Liver (tissue), 3 donors: ENCODE measurements around the gene CCDC86.

Source experiments
- ATF3 ChIP-seq: IDR thresholded peaks from 2 replicates; pipeline ENCODE4 v1.6.1; 2016; ENCODE audit warnings: antibody characterized with exemption
- CTCF ChIP-seq: fragments of 150-350 bp; IDR thresholded peaks from 2 replicates; pipeline ENCODE4 v1.5.1; 2017; ENCODE audit warnings: improper control_type of control experiment, low read depth, low read length; ENCODE audit not compliant: missing input control
- EGR1 ChIP-seq, 2 donors: IDR thresholded peaks; 2 replicates each; pipeline ENCODE4 v1.6.1; 2016 to 2018; ENCODE audit warnings: antibody characterized with exemption in 2 of 2, low read depth in 2 of 2
- MAX ChIP-seq: IDR thresholded peaks from 2 replicates; pipeline ENCODE4 v1.6.1; 2016; ENCODE audit warnings: antibody characterized with exemption
- RAD21 ChIP-seq, 2 donors: IDR thresholded peaks; 2 replicates each; pipeline ENCODE4 v1.6.1; 2016; ENCODE audit warnings: antibody characterized with exemption in 2 of 2, mild to moderate bottlenecking in 2 of 2
- REST ChIP-seq: IDR thresholded peaks from 2 replicates; pipeline ENCODE4 v1.6.1; 2016; ENCODE audit warnings: antibody characterized with exemption, mild to moderate bottlenecking
- RXRA ChIP-seq, 2 donors: IDR thresholded peaks; 2 replicates each; pipeline ENCODE4 v1.6.1; 2017 to 2018; ENCODE audit warnings: antibody characterized with exemption in 2 of 2, mild to moderate bottlenecking in 1 of 2
- SP1 ChIP-seq: IDR thresholded peaks from 2 replicates; pipeline ENCODE4 v1.6.1; 2018; ENCODE audit warnings: antibody characterized with exemption, mild to moderate bottlenecking
- TAF1 ChIP-seq: conservative IDR thresholded peaks from 2 replicates; pipeline ENCODE4 v1.6.1; 2016; ENCODE audit warnings: antibody characterized with exemption, mild to moderate bottlenecking
- ZBTB33 ChIP-seq: IDR thresholded peaks from 2 replicates; pipeline ENCODE4 v1.6.1; 2016; ENCODE audit warnings: antibody characterized with exemption
- donor health status: healthy.
- donor health status: healthy.

GRCh38 chr11:60879104-60879503, 37.2 kb downstream of the CCDC86 start:
- TF ChIP-seq REST: no peak
- TF ChIP-seq SP1: no peak
- TF ChIP-seq ATF3: no peak
- TF ChIP-seq CTCF: no peak
- TF ChIP-seq RAD21 (IDR thresholded peaks at IDR 0.05): no peak
- no peak for TF ChIP-seq RXRA (IDR thresholded peaks at IDR 0.05)
- TF ChIP-seq EGR1 (IDR thresholded peaks at IDR 0.05; ENCODE audit: low read depth in 2 of 2): no peak
- TF ChIP-seq TAF1: no peak
- no peak for TF ChIP-seq MAX
- TF ChIP-seq ZBTB33: no peak
